Mesendoderm (in vitro differentiated cells): ENCODE data around the gene POLR2E.

Experiments
- DNase-seq: peaks from one replicate; pipeline ENCODE4 v3.0.0; 2013
- H2AK5ac ChIP-seq: 2 replicates; pipeline ENCODE4 v1.6.1; 2013; ENCODE audit warnings: low read length, inconsistent platforms
- H2BK120ac ChIP-seq: 2 replicates; pipeline ENCODE4 v1.6.1; 2013; ENCODE audit warnings: low read depth, mild to moderate bottlenecking, low read length, moderate library complexity, mixed read lengths
- H2BK15ac ChIP-seq: replicated peaks from 2 replicates; pipeline ENCODE4 v1.6.1; 2013; ENCODE audit warnings: low read depth, mild to moderate bottlenecking, moderate library complexity
- H2BK5ac ChIP-seq: 2 replicates; pipeline ENCODE4 v1.6.1; 2013; ENCODE audit warnings: low read length, inconsistent platforms
- H3K18ac ChIP-seq: 2 replicates; pipeline ENCODE4 v1.6.1; 2013; ENCODE audit warnings: mild to moderate bottlenecking, low read length, mixed read lengths
- H3K23ac ChIP-seq: one replicate; pipeline ENCODE4 v1.6.1; 2013; ENCODE audit warnings: low read length
- H3K27ac ChIP-seq: 2 replicates; pipeline ENCODE4 v1.5.1; 2013; ENCODE audit warnings: low read depth, mild to moderate bottlenecking, inconsistent platforms, low read length, moderate library complexity
- H3K27me3 ChIP-seq: 2 replicates; pipeline ENCODE4 v1.6.1; 2013; ENCODE audit warnings: low read length, control low read depth, mild to moderate bottlenecking, inconsistent platforms; ENCODE audit not compliant: insufficient read depth, poor library complexity
- H3K36me3 ChIP-seq: 2 replicates; pipeline ENCODE4 v1.6.1; 2013; ENCODE audit warnings: low read length, inconsistent platforms; ENCODE audit not compliant: control insufficient read depth, insufficient read depth
- H3K4ac ChIP-seq: one replicate; pipeline ENCODE4 v1.6.1; 2013; ENCODE audit warnings: low read depth, mild to moderate bottlenecking, low read length, moderate library complexity
- H3K4me1 ChIP-seq: 2 replicates; pipeline ENCODE4 v1.6.1; 2013; ENCODE audit warnings: low read depth, low read length, inconsistent platforms; ENCODE audit not compliant: control insufficient read depth
- H3K4me2 ChIP-seq: 2 replicates; pipeline ENCODE4 v1.6.1; 2013; ENCODE audit warnings: low read length
- H3K4me3 ChIP-seq: 2 replicates; pipeline ENCODE4 v1.5.1; 2013; ENCODE audit warnings: mild to moderate bottlenecking, low read length
- H3K56ac ChIP-seq: one replicate; pipeline ENCODE4 v1.6.1; 2013; ENCODE audit warnings: low read length
- H3K79me1 ChIP-seq: 2 replicates; pipeline ENCODE4 v1.6.1; 2013; ENCODE audit warnings: low read length, inconsistent platforms
- H3K79me2 ChIP-seq: 2 replicates; pipeline ENCODE4 v1.6.1; 2013; ENCODE audit warnings: mild to moderate bottlenecking, low read length; ENCODE audit not compliant: control insufficient read depth, insufficient read depth
- H3K9ac ChIP-seq: 2 replicates; pipeline ENCODE4 v1.6.1; 2013; ENCODE audit warnings: low read length, inconsistent platforms
- H4K5ac ChIP-seq: one replicate; pipeline ENCODE4 v1.6.1; 2013; ENCODE audit warnings: low read length
- H4K8ac ChIP-seq: one replicate; pipeline ENCODE4 v1.6.1; 2013; ENCODE audit warnings: low read depth, mild to moderate bottlenecking, control low read depth, low read length, moderate library complexity
- WGBS: extraction: QIAGEN DNeasy Blood & Tissue Kit; methylation state at CpG from one replicate; pipeline ENCODE4 v1.1.7; 2013; ENCODE audit warnings: low lambda C conversion rate, missing lambda C conversion rate; ENCODE audit not compliant: insufficient coverage; ENCODE audit errors: extremely low coverage; 5-methylcytosine and 5-hydroxymethylcytosine counted together

The POLR2E gene

GRCh38 chr19:1085053-1085658 is 10.0 kb downstream of the POLR2E start:
- Histone ChIP-seq H3K79me1 (no peaks in the 10 kb centered on the region), H3K36me3 (peaks cover 3% of the 10 kb centered on the region), H3K56ac (no peak overlapping the region), H3K4me3 (no peak overlapping the region), H2BK120ac (no peak overlapping the region), H3K4ac (no peak overlapping the region), H3K79me2 (no peaks in the 10 kb centered on the region), H3K23ac (no peak overlapping the region), H3K27me3 (no peaks in the 10 kb centered on the region), H2AK5ac (no peak overlapping the region), H2BK15ac (no peak overlapping the region), H3K27ac (no peak overlapping the region), H4K5ac (no peak overlapping the region), H3K9ac (no peak overlapping the region), H3K18ac (no peak overlapping the region), H2BK5ac (no peak overlapping the region), H3K4me2 (no peak overlapping the region), H4K8ac (no peak overlapping the region), H3K4me1 (no peaks in the 10 kb centered on the region)
- no CpG with 5 or more reads among the region's 8 CpGs for WGBS
- DNase-seq, result no peak

- H3K9ac ChIP-seq, result no peak overlapping the region
- H4K8ac ChIP-seq, result no peak overlapping the region
- H3K4me1 ChIP-seq, result no peaks in the 10 kb centered on the region
- H3K4me3 ChIP-seq, result no peak overlapping the region
- peaks cover 3% of the 10 kb centered on the region for H3K36me3 ChIP-seq
- DNase-seq, result no peak
- WGBS, result no CpG with 5 or more reads among the region's 43 CpGs
- no peak overlapping the region for H3K27ac ChIP-seq
- no peak overlapping the region for H2AK5ac ChIP-seq
- no peak overlapping the region for H3K4ac ChIP-seq
- no peak overlapping the region for H3K23ac ChIP-seq
- no peak overlapping the region for H3K18ac ChIP-seq
- no peak overlapping the region for H2BK120ac ChIP-seq
- H3K27me3 ChIP-seq, result no peaks in the 10 kb centered on the region
- H2BK5ac ChIP-seq, result no peak overlapping the region
- H3K56ac ChIP-seq, result no peak overlapping the region
- H4K5ac ChIP-seq, result no peak overlapping the region
- no peaks in the 10 kb centered on the region for H3K79me2 ChIP-seq
- no peak overlapping the region for H2BK15ac ChIP-seq
- no peak overlapping the region for H3K4me2 ChIP-seq
- no peaks in the 10 kb centered on the region for H3K79me1 ChIP-seq
Observed at GRCh38 chr19:1084024-1084868, 10.9 kb downstream of the POLR2E start.

GRCh38 chr19:1082928-1083816 is 12.0 kb downstream of the POLR2E start:
- Histone ChIP-seq H3K9ac (no peak overlapping the region), H3K79me1 (no peaks in the 10 kb centered on the region), H2AK5ac (no peak overlapping the region), H3K27me3 (no peaks in the 10 kb centered on the region), H3K18ac (no peak overlapping the region), H3K56ac (no peak overlapping the region), H3K4me2 (no peak overlapping the region), H3K27ac (no peak overlapping the region), H3K36me3 (peaks cover 3% of the 10 kb centered on the region), H4K5ac (no peak overlapping the region), H3K4ac (no peak overlapping the region), H2BK120ac (no peak overlapping the region), H2BK5ac (no peak overlapping the region), H3K79me2 (no peaks in the 10 kb centered on the region), H3K4me3 (no peak overlapping the region), H3K4me1 (no peaks in the 10 kb centered on the region), H2BK15ac (no peak overlapping the region), H3K23ac (no peak overlapping the region), H4K8ac (no peak overlapping the region)
- no peak for DNase-seq
- no CpG with 5 or more reads among the region's 59 CpGs for WGBS

GRCh38 chr19:1082165-1082927 is 12.8 kb downstream of the POLR2E start:
- H3K27me3 ChIP-seq, result no peaks in the 10 kb centered on the region
- H3K4me3 ChIP-seq, result no peak overlapping the region
- H3K23ac ChIP-seq, result no peak overlapping the region
- no peak overlapping the region for H3K27ac ChIP-seq
- peak overlapping the region; percentile 49 for H3K9ac ChIP-seq
- H2BK5ac ChIP-seq, result no peak overlapping the region
- H3K56ac ChIP-seq, result peak overlapping the region; percentile 89
- peak overlapping the region; percentile 79 for H3K4me2 ChIP-seq
- H2BK15ac ChIP-seq, result no peak overlapping the region
- no peak overlapping the region for H2BK120ac ChIP-seq
- peaks cover 2% of the 10 kb centered on the region for H3K36me3 ChIP-seq
- no peaks in the 10 kb centered on the region for H3K4me1 ChIP-seq
- no CpG with 5 or more reads among the region's 51 CpGs for WGBS
- no peaks in the 10 kb centered on the region for H3K79me1 ChIP-seq
- H3K18ac ChIP-seq, result no peak overlapping the region
- H4K5ac ChIP-seq, result no peak overlapping the region
- H2AK5ac ChIP-seq, result no peak overlapping the region
- no peaks in the 10 kb centered on the region for H3K79me2 ChIP-seq
- H3K4ac ChIP-seq, result no peak overlapping the region
- no peak overlapping the region for H4K8ac ChIP-seq
- DNase-seq, result peak; percentile 96

- no peak overlapping the region for H4K5ac ChIP-seq
- no peak overlapping the region for H4K8ac ChIP-seq
- peaks cover 2% of the 10 kb centered on the region for H3K36me3 ChIP-seq
- no peak overlapping the region for H3K4ac ChIP-seq
- H3K9ac ChIP-seq, result peak overlapping the region; percentile 55
- H3K4me3 ChIP-seq, result no peak overlapping the region
- H3K56ac ChIP-seq, result peak overlapping the region; percentile 85
- no peaks in the 10 kb centered on the region for H3K4me1 ChIP-seq
- no peak overlapping the region for H2AK5ac ChIP-seq
- peak overlapping the region; percentile 46 for H3K4me2 ChIP-seq
- no peak overlapping the region for H3K18ac ChIP-seq
- H3K23ac ChIP-seq, result no peak overlapping the region
- no peak overlapping the region for H2BK5ac ChIP-seq
- no peaks in the 10 kb centered on the region for H3K27me3 ChIP-seq
- WGBS, result no CpG with 5 or more reads among the region's 58 CpGs
- H3K27ac ChIP-seq, result no peak overlapping the region
- no peak overlapping the region for H2BK15ac ChIP-seq
- H2BK120ac ChIP-seq, result no peak overlapping the region
- DNase-seq, result peak; percentile 35
- no peaks in the 10 kb centered on the region for H3K79me2 ChIP-seq
- H3K79me1 ChIP-seq, result no peaks in the 10 kb centered on the region
Observed at GRCh38 chr19:1081301-1082164, 13.6 kb downstream of the POLR2E start.
